ENCODE measurements around the gene OGFR.

GRCh38 chr20:62792182-62792939, 12.3 kb upstream of the OGFR start:
- no peak for TF ChIP-seq CTCF (IDR thresholded peaks at IDR 0.05)
- no peak for TF ChIP-seq POLR2A (IDR thresholded peaks at IDR 0.05)

Data from Peyer's patch (tissue), 4 donors.